HG03175 (cell line): Measurements from ENCODE around the gene CYB5R4.

Experiments
- ATAC-seq: cut with Tn5 transposase; IDR thresholded peaks from one replicate; pipeline ENCODE4 v1.9.1; 2021; ENCODE audit warnings: mild to moderate bottlenecking, moderate library complexity; ENCODE audit not compliant: unreplicated experiment

CYB5R4 gene

GRCh38 chr6:83976037-83976755 is 116.7 kb downstream of the CYB5R4 start:
- ATAC-seq: no peak

- no peak for ATAC-seq
These were observed 117.4 kb downstream of the CYB5R4 start for GRCh38 chr6:83976871-83977270.

- no peak for ATAC-seq
These were observed 118.8 kb downstream of the CYB5R4 start for GRCh38 chr6:83978324-83978734.

- ATAC-seq: no peak
These were observed 119.5 kb downstream of the CYB5R4 start for GRCh38 chr6:83978997-83979396.

DNA sequence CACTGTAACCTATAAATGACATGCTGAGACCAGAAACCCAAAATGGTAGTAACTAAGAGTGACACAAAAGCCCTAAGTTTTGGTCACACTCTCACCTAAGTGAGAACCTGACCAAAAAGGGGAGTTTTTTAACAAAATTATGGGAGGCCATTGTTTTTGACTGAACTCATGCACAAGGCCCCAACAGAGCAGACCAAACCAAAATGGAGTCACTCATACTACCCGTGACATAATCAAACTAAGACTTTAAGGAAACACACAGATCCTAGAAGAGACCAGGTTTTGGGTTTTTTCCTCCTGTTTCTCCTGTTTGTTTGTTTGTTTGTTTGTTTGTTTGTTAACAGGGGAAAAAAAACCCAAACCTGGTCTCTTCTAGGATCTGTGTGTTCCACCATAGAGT is 124.9 kb downstream of the CYB5R4 start:
- ATAC-seq: no peak

DNA sequence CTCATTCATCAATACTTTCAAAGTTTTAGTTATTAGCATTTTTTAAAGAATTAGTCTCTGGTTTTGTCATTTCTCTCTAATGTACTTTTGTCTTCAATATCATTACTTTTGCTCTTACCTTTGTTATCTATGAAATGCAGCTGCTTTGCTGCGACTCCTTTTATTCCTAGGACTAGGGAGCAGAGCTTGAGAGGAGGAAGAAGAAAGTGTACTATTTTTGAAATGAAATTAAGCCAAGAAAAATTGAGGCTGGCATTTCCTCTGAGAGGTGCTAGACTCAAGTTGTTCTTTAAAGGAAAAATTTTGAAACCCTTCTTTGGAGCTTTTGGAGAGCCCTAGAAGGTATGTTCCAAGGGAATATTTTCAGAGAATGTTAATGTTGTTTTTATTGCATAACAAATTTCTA is 125.8 kb downstream of the CYB5R4 start:
- ATAC-seq: no peak

DNA sequence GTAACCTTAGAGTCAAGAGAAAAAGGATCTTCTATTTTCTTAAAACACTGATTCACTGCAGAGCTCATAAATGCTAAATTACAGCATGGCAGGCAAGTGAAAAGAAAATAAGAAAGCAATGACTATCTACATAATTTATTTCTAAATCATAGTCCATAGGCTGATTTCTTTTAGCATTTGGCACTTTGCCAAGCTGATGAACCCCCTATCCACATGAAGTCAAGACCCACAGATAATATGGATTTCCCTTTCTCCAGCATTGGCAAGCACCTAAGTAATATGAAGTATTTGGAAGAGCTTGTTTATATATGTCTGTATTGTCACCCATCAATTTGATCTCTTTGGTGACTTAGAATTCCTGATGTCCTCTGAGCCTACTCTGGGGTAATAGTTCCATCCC is 126.2 kb downstream of the CYB5R4 start:
- no peak for ATAC-seq

- no peak for ATAC-seq
These were observed 138.6 kb downstream of the CYB5R4 start for GRCh38 chr6:83998021-83998584.

DNA sequence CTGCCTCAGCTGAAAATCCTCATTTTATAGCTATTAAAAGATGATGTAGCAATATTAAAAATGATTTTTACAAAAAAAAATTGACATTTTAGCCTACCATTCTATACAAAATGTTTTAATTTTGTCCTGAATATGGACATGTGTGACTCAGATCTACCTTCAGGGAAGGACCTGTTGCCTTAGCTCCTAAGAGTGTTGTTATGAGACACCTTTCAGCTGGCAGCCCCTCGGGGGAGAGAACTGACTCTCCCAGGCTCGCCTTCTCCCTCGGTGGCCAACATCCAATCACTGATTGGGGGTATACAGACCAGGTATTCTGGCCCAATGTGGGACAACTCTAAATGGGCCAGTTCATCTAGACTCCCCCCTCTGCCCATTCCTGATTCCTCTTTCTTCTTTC is 141.6 kb downstream of the CYB5R4 start:
- ATAC-seq: no peak

GRCh38 chr6:84002226-84002625 is 142.7 kb downstream of the CYB5R4 start:
- no peak for ATAC-seq

- ATAC-seq: no peak
These were observed 143.6 kb downstream of the CYB5R4 start for GRCh38 chr6:84003131-84003530.

DNA sequence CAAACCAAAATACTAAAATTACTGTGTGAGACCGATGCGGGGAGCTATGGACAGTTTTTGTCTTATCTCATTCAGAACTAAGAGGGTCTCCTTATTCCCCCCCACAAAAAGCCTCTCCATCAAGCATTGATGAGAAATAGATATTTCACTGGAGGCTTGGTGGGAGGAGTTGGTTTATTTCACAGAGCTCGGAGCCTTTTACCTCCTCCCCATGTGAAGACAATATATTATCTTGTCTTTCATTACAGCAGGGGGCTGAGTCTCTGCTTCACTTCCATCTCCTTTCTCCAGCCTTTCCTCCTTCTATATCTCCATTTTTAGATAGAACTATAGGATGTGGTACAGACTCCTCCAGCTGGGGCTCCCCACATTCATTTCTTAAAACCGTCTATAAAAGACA is 144.2 kb downstream of the CYB5R4 start:
- ATAC-seq: no peak

DNA sequence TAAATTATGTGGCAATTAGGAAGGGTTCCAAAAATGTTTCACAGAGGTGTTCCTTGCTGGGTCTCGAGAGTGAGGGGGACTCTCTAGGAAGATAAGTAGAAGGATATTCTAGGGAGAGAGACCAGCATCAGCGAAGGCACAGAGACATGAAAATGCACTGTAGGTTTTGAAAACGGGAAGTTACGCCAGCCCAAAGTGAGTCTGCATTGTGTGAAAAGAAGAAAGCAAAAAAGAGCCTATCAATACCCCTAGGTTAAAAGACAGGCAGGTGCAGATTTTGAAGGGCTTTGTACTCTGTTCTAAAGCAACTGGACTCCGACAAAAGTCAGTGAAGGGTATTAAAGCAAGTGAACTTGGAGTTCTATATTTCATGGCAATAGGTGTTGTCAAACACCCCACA is 148.4 kb downstream of the CYB5R4 start:
- ATAC-seq: no peak

- ATAC-seq: no peak
These were observed 153.9 kb downstream of the CYB5R4 start for GRCh38 chr6:84013354-84013753.

DNA sequence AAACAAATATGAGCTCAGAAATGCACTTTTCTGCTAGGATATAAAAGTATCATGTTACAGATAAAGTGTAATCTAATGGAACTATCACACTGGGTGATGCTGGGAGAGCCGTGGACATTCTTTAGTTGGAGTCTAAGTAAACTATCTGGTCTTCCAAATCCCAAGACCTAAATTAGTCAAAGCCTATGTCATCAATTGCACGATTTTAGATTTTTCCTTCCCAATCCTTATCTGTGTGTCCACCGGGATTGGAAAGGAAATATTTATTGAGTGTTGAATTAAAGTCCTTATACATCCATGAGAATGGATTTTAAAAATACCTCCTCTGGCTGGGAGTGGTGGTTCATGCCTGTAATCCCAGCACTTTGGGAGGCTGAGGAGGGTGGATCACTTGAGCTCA is 154.4 kb downstream of the CYB5R4 start:
- no peak for ATAC-seq

- ATAC-seq: no peak
These were observed 156.5 kb downstream of the CYB5R4 start for GRCh38 chr6:84016029-84016428.
